A549 (cell line): ENCODE data around the gene SERTAD1. TPM values are rescaled to one million over a fixed set of nuclear protein-coding genes. Genes with fewer than 3 reads are reported as not detected.

Experiments used
- ATAC-seq, 2 experiments: fragments of 200-7000 bp in 1 of 2; fragments of >200 bp in 1 of 2; cut with Nextera tagmentation in 1 of 2; cut with Tn5 transposase in 1 of 2; 3 replicates each; pipeline versions ENCODE4 v1.8.0 to v1.9.1; 2018 to 2020; ENCODE audit warnings: mild to moderate bottlenecking in 1 of 2, moderate library complexity in 1 of 2
- CTCF ChIA-PET: fragments of 300-600 bp; sonication (Branson Sonifier 250); formaldehyde crosslinking; extraction: SDS; loops from one replicate; lab custom pipeline; 2021; ENCODE audit warnings: antibody characterized with exemption, inconsistent platforms; lab: Yijun Ruan, JAX
- POLR2A ChIA-PET: fragments of 350-600 bp; formaldehyde crosslinking; extraction: SDS; loops from one replicate; lab custom pipeline; 2021; ENCODE audit warnings: antibody characterized with exemption, inconsistent platforms; lab: Yijun Ruan, JAX
- DNase-seq, 2 experiments: peaks; one replicate each; pipeline versions ENCODE4 v3.0.0 to v3.0.0-alpha.2; 2011 to 2016; ENCODE audit warnings: low read depth in 1 of 2, low spot score in 1 of 2
- FAIRE-seq: peaks from 2 replicates; lab custom pipeline; 2011; peaks lifted over from hg19 to GRCh38; lab: Jason Lieb, UNC
- H3K27ac ChIP-seq, 2 experiments: fragments of >200 bp; sonication (Bioruptor Twin); formaldehyde crosslinking; 3 replicates each; pipeline ENCODE4 v1.5.1; 2016 to 2017
- H3K4me1 ChIP-seq: fragments of >200 bp; sonication (Bioruptor Twin); formaldehyde crosslinking; 3 replicates; pipeline ENCODE4 v1.6.1; 2016
- H3K4me2 ChIP-seq: fragments of >200 bp; sonication (Bioruptor Twin); formaldehyde crosslinking; 3 replicates; pipeline ENCODE4 v1.6.1; 2016
- H3K4me3 ChIP-seq: fragments of >200 bp; sonication (Bioruptor Twin); formaldehyde crosslinking; 3 replicates; pipeline ENCODE4 v1.5.1; 2016
- H3K9me3 ChIP-seq: fragments of >200 bp; sonication (Bioruptor Twin); formaldehyde crosslinking; 3 replicates; pipeline ENCODE4 v1.6.1; 2016
- GATA3 ChIP-seq: IDR thresholded peaks from 2 replicates; pipeline ENCODE4 v1.6.1; 2012; ENCODE audit warnings: borderline replicate concordance
- HDAC2 ChIP-seq: fragments of 200-600 bp; sonication (generic); IDR thresholded peaks from 2 replicates; pipeline ENCODE4 v1.6.1; 2016
- KDM1A ChIP-seq: fragments of 200-600 bp; sonication (generic); IDR thresholded peaks from 2 replicates; pipeline ENCODE4 v1.6.1; 2016; ENCODE audit warnings: low read depth, mild to moderate bottlenecking
- MAZ ChIP-seq: fragments of 150-350 bp; IDR thresholded peaks from 2 replicates; pipeline ENCODE4 v1.6.1; 2014; ENCODE audit warnings: antibody characterized with exemption, low read depth, low read length, borderline replicate concordance
- NPAS2 ChIP-seq: fragments of 250-450 bp; sonication (Bioruptor Pico); IDR thresholded peaks from 2 replicates; pipeline ENCODE4 v1.8.0; 2022; ENCODE audit warnings: mild to moderate bottlenecking, moderate library complexity, borderline replicate concordance
- NR3C1 ChIP-seq: fragments of >200 bp; sonication (Bioruptor Twin); formaldehyde crosslinking; IDR thresholded peaks from 3 replicates; pipeline ENCODE4 v1.6.1; 2017
- PHF8 ChIP-seq: fragments of 200-600 bp; sonication (generic); IDR thresholded peaks from 2 replicates; pipeline ENCODE4 v1.6.1; 2016; ENCODE audit warnings: low read depth, mild to moderate bottlenecking, antibody characterized with exemption, moderate library complexity, borderline replicate concordance
- RFX5 ChIP-seq: fragments of 450-650 bp; IDR thresholded peaks from 2 replicates; pipeline ENCODE4 v1.7.1; 2014; ENCODE audit warnings: antibody characterized with exemption, mild to moderate bottlenecking, moderate library complexity
- SMC3 ChIP-seq: fragments of >200 bp; sonication (Bioruptor Twin); formaldehyde crosslinking; IDR thresholded peaks from 3 replicates; pipeline ENCODE4 v1.6.1; 2018; ENCODE audit warnings: inconsistent platforms
- ZC3H11A ChIP-seq: fragments of 450-650 bp; IDR thresholded peaks from 2 replicates; pipeline ENCODE4 v1.6.1; 2014; ENCODE audit warnings: antibody characterized with exemption, mild to moderate bottlenecking
- ZFP36 ChIP-seq: fragments of 450-650 bp; IDR thresholded peaks from 2 replicates; pipeline ENCODE4 v1.6.1; 2014; ENCODE audit warnings: borderline replicate concordance; ENCODE audit not compliant: partially characterized antibody
- ZSCAN20 ChIP-seq: fragments of 250-450 bp; sonication (Bioruptor Pico); IDR thresholded peaks from 2 replicates; pipeline ENCODE4 v1.8.0; 2022; ENCODE audit warnings: mild to moderate bottlenecking, moderate library complexity
- WGBS: methylation state at CpG from one replicate; pipeline ENCODE4 v1.1.6; 2017; ENCODE audit errors: missing lambda C conversion rate; 5-methylcytosine and 5-hydroxymethylcytosine counted together
- polyA plus RNA-seq, 4 experiments: library from polyadenylated mRNA; depleted of rRNA in 3 of 4; stranded (reverse); fragments of >200 nt; fragmentation: RNase III in 1 of 4; extraction: RNeasy Plus Mini Kit Qiagen cat#74134 plus additional on column Dnase treatment in 1 of 4; gene quantifications; 2 replicates in 3 of 4; 3 replicates in 1 of 4; pipeline ENCODE4 v1.2.3, GENCODE V29; 2011 to 2017
- TF ChIP-seq, protein P1 (sequence below): fragments of >200 bp; sonication (Bioruptor Twin); formaldehyde crosslinking; IDR thresholded peaks from 3 replicates; pipeline ENCODE4 v1.5.1; 2016
- TF ChIP-seq, protein P2 (sequence below): fragments of 200-600 bp; sonication (generic); IDR thresholded peaks from 2 replicates; pipeline ENCODE4 v1.6.1; 2016; ENCODE audit warnings: antibody characterized with exemption, mild to moderate bottlenecking, moderate library complexity
- TF ChIP-seq, protein P3 (sequence below): fragments of 150-350 bp; IDR thresholded peaks from 2 replicates; pipeline ENCODE4 v1.6.1; 2014; ENCODE audit warnings: low read depth, mild to moderate bottlenecking, low read length
- TF ChIP-seq, protein P4 (sequence below): fragments of 250-450 bp; sonication (Bioruptor Pico); IDR thresholded peaks from 2 replicates; pipeline ENCODE4 v1.5.0; 2020; ENCODE audit warnings: low read depth, mild to moderate bottlenecking, moderate library complexity

Gene SERTAD1
- polyA plus RNA-seq, 2 of the 4 experiments (the other 2 are of a cell fraction): 10.7 to 13.6 TPM

DNA sequence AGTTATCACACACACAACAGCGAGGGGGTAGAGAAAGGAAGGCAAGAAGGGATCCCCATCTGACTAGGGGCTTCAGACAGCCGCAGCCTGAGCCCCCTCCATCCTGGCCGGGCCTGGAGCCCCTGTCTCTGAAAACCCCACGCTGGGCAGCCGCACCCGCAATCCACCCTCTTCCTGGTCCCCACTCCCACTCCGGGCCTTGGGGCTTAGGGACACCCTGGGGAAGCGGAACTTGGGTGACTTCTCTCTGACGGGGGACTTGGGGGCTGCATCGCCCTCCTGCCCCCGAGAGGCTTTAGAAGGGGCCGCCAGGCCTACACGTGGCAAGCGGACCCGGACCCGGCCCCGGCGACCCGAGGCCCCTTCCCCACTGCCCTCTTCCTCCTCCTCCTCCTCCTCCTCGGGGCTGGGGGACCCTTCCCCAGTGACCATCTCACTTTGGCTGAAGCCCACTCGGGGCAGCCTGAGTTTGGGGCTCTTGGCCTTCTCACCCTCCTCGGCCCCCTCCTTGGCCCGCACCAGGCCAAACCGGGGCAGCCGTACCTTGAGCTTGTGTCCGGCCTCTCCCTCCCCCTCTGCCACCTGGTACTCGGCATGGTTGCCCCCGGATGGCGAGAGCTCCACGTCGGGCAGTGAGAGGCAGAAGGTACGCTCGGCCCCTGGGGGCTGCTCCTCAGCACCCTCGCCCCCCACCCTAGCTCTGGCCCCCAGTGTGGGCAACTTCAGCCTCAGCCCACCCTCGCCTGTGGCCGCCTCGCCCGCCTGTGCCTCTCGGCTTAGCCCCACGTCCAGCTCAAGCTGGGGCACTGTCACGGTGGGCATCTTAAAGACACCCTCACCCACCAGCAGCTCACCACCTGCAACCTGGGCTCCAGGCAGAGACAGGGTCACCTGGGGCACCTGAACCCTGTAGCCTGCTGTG is 31.6 kb downstream of the SERTAD1 start:
- Histone ChIP-seq H3K4me3 (no peak overlapping the region), H3K27ac (no peak overlapping the region; a peak in 1 of 6 replicates), H3K9me3 (no peaks in the 10 kb centered on the region), H3K4me2 (no peak overlapping the region), H3K4me1 (no peaks in the 10 kb centered on the region)
- CTCF ChIA-PET: interaction anchor here (0.7 to 4.3 kb wide), 11 partner anchors 7 to 241 kb away, joined by 3 to 35 read pairs (median 5); no protein-coding TSS in a partner anchor
- WGBS: 82% methylated on average over 38 of the region's 41 CpGs
- no peak for ATAC-seq
- TF ChIP-seq HDAC2 (no peak), PHF8 (no peak), GATA3 (no peak), KDM1A (no peak), ZC3H11A (no peak), NPAS2 (CRISPR knock-in tag) (no peak), NR3C1 (no peak), ZFP36 (no peak), SMC3 (no peak), MAZ (no peak), ZSCAN20 (CRISPR knock-in tag) (no peak), RFX5 (no peak)
- TF ChIP-seq, protein P1, sequence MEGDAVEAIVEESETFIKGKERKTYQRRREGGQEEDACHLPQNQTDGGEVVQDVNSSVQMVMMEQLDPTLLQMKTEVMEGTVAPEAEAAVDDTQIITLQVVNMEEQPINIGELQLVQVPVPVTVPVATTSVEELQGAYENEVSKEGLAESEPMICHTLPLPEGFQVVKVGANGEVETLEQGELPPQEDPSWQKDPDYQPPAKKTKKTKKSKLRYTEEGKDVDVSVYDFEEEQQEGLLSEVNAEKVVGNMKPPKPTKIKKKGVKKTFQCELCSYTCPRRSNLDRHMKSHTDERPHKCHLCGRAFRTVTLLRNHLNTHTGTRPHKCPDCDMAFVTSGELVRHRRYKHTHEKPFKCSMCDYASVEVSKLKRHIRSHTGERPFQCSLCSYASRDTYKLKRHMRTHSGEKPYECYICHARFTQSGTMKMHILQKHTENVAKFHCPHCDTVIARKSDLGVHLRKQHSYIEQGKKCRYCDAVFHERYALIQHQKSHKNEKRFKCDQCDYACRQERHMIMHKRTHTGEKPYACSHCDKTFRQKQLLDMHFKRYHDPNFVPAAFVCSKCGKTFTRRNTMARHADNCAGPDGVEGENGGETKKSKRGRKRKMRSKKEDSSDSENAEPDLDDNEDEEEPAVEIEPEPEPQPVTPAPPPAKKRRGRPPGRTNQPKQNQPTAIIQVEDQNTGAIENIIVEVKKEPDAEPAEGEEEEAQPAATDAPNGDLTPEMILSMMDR: no peak
- TF ChIP-seq, protein P2, sequence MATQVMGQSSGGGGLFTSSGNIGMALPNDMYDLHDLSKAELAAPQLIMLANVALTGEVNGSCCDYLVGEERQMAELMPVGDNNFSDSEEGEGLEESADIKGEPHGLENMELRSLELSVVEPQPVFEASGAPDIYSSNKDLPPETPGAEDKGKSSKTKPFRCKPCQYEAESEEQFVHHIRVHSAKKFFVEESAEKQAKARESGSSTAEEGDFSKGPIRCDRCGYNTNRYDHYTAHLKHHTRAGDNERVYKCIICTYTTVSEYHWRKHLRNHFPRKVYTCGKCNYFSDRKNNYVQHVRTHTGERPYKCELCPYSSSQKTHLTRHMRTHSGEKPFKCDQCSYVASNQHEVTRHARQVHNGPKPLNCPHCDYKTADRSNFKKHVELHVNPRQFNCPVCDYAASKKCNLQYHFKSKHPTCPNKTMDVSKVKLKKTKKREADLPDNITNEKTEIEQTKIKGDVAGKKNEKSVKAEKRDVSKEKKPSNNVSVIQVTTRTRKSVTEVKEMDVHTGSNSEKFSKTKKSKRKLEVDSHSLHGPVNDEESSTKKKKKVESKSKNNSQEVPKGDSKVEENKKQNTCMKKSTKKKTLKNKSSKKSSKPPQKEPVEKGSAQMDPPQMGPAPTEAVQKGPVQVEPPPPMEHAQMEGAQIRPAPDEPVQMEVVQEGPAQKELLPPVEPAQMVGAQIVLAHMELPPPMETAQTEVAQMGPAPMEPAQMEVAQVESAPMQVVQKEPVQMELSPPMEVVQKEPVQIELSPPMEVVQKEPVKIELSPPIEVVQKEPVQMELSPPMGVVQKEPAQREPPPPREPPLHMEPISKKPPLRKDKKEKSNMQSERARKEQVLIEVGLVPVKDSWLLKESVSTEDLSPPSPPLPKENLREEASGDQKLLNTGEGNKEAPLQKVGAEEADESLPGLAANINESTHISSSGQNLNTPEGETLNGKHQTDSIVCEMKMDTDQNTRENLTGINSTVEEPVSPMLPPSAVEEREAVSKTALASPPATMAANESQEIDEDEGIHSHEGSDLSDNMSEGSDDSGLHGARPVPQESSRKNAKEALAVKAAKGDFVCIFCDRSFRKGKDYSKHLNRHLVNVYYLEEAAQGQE: no peak
- TF ChIP-seq, protein P3, sequence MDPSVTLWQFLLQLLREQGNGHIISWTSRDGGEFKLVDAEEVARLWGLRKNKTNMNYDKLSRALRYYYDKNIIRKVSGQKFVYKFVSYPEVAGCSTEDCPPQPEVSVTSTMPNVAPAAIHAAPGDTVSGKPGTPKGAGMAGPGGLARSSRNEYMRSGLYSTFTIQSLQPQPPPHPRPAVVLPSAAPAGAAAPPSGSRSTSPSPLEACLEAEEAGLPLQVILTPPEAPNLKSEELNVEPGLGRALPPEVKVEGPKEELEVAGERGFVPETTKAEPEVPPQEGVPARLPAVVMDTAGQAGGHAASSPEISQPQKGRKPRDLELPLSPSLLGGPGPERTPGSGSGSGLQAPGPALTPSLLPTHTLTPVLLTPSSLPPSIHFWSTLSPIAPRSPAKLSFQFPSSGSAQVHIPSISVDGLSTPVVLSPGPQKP: no peak
- TF ChIP-seq, protein P4, sequence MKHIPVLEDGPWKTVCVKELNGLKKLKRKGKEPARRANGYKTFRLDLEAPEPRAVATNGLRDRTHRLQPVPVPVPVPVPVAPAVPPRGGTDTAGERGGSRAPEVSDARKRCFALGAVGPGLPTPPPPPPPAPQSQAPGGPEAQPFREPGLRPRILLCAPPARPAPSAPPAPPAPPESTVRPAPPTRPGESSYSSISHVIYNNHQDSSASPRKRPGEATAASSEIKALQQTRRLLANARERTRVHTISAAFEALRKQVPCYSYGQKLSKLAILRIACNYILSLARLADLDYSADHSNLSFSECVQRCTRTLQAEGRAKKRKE (CRISPR knock-in tag): no peak
- POLR2A ChIA-PET: interaction anchor here (0.9 to 2.1 kb wide), 2 partner anchors 26 to 32 kb away, joined by 6 to 8 read pairs; partner anchors contain the start of gene SERTAD1
- no peak for DNase-seq
- no peak for FAIRE-seq
